ENCODE data around the gene SPEN.

Gene SPEN

GRCh38 chr1:15885701-15886610 lies 38.4 kb downstream of the SPEN start (continued):
- TF ChIP-seq ZSCAN18 (tag by site-specific recombination; IDR thresholded peaks at IDR 0.05) (no peak), ZSCAN30 (tag by site-specific recombination; IDR thresholded peaks at IDR 0.05) (peak; percentile 67; the same call in 1 of the 2 replicates), ZNF48 (tag by site-specific recombination; IDR thresholded peaks at IDR 0.05) (no peak), ZNF10 (tag by site-specific recombination; IDR thresholded peaks at IDR 0.05) (peak; percentile 43; the same call in 1 of the 2 replicates), ZNF473 (tag by site-specific recombination; IDR thresholded peaks at IDR 0.05) (no peak), ZNF148 (tag by site-specific recombination; IDR thresholded peaks at IDR 0.05; ENCODE audit: borderline replicate concordance) (no peak), PRDM6 (tag by site-specific recombination; IDR thresholded peaks at IDR 0.05) (peak; percentile 86), KLF8 (tag by site-specific recombination; IDR thresholded peaks at IDR 0.05) (peak; percentile 48), ZBTB44 (tag by site-specific recombination; IDR thresholded peaks at IDR 0.05) (peak; percentile 76), SP2 (tag by site-specific recombination; IDR thresholded peaks at IDR 0.05) (peak; percentile 52), ZNF324 (tag by site-specific recombination; IDR thresholded peaks at IDR 0.05) (peak; percentile 25; the same call in 1 of the 2 replicates), ZNF600 (tag by site-specific recombination; IDR thresholded peaks at IDR 0.05) (peak; percentile 77; the same call in 1 of the 2 replicates), ZSCAN4 (tag by site-specific recombination; IDR thresholded peaks at IDR 0.05) (0 out of 2 replicates have a peak, but pooled peaks have one; percentile 13), ZSCAN16 (tag by site-specific recombination; IDR thresholded peaks at IDR 0.05) (no peak), ZFP37 (tag by site-specific recombination; IDR thresholded peaks at IDR 0.05) (0 out of 2 replicates have a peak, but pooled peaks have one; percentile 37), ZBTB6 (tag by site-specific recombination; IDR thresholded peaks at IDR 0.05) (peak; percentile 43), ZFP41 (tag by site-specific recombination; IDR thresholded peaks at IDR 0.05; ENCODE audit: borderline replicate concordance) (no peak), KLF10 (tag by site-specific recombination; IDR thresholded peaks at IDR 0.05) (peak; percentile 97), ZNF132 (tag by site-specific recombination; IDR thresholded peaks at IDR 0.05; ENCODE audit: borderline replicate concordance) (no peak), ZNF335 (tag by site-specific recombination; conservative IDR thresholded peaks at IDR 0.05) (peak; percentile 63), ZNF391 (tag by site-specific recombination; IDR thresholded peaks at IDR 0.05; ENCODE audit: borderline replicate concordance, low read depth) (0 out of 2 replicates have a peak, but pooled peaks have one; percentile 17), ZNF174 (tag by site-specific recombination; IDR thresholded peaks at IDR 0.05) (no peak), TRIM28 (IDR thresholded peaks at IDR 0.05; ENCODE audit: borderline replicate concordance, low read length) (0 out of 2 replicates have a peak, but pooled peaks have one; percentile 44), HOXA7 (CRISPR knock-in tag; IDR thresholded peaks at IDR 0.05; ENCODE audit: borderline replicate concordance) (no peak), REPIN1 (tag by site-specific recombination; IDR thresholded peaks at IDR 0.05; ENCODE audit: low read depth) (peak; percentile 94; the same call in 1 of the 2 replicates), KLF1 (tag by site-specific recombination; IDR thresholded peaks at IDR 0.05) (0 out of 2 replicates have a peak, but pooled peaks have one; percentile 33), ZNF639 (tag by site-specific recombination; IDR thresholded peaks at IDR 0.05) (no peak), ZNF558 (tag by site-specific recombination; IDR thresholded peaks at IDR 0.05) (no peak)
